IPS DF 6.9 (cell line): Measurements from ENCODE around the gene TTC39A.

Source experiments
- DNase-seq: peaks from one replicate; pipeline ENCODE4 v3.0.0-alpha.2; 2013; ENCODE audit warnings: low read depth, low spot score
- H3K27ac ChIP-seq: one replicate; pipeline ENCODE4 v1.5.1; 2013; ENCODE audit warnings: low read length, control low read depth
- H3K27me3 ChIP-seq: 2 replicates; pipeline ENCODE4 v1.6.1; 2013; ENCODE audit warnings: mild to moderate bottlenecking, low read length; ENCODE audit not compliant: control insufficient read depth, insufficient read depth
- H3K36me3 ChIP-seq: 2 replicates; pipeline ENCODE4 v1.6.1; 2013; ENCODE audit warnings: low read length; ENCODE audit not compliant: control insufficient read depth, insufficient read depth
- H3K4me1 ChIP-seq: 2 replicates; pipeline ENCODE4 v1.6.1; 2013; ENCODE audit warnings: low read length; ENCODE audit not compliant: control insufficient read depth, insufficient read depth
- H3K4me3 ChIP-seq: 2 replicates; pipeline ENCODE4 v1.5.1; 2013; ENCODE audit warnings: mild to moderate bottlenecking, low read length
- H3K9me3 ChIP-seq: 2 replicates; pipeline ENCODE4 v1.6.1; 2013; ENCODE audit warnings: low read length, inconsistent platforms; ENCODE audit not compliant: control insufficient read depth, insufficient read depth
- WGBS: extraction: QIAGEN DNeasy Blood & Tissue Kit; methylation state at CpG from one replicate; pipeline ENCODE4 v1.1.7; 2013; ENCODE audit warnings: mixed read lengths, missing lambda C conversion rate; ENCODE audit not compliant: insufficient read length, insufficient coverage; 5-methylcytosine and 5-hydroxymethylcytosine counted together

Gene TTC39A

GRCh38 chr1:51287966-51288365 lies 42.4 kb downstream of the TTC39A start:
- no peak for DNase-seq
- Histone ChIP-seq H3K27ac (no peak overlapping the region), H3K27me3 (no peaks in the 10 kb centered on the region), H3K4me3 (no peak overlapping the region), H3K9me3 (no peaks in the 10 kb centered on the region), H3K36me3 (no peaks in the 10 kb centered on the region), H3K4me1 (no peaks in the 10 kb centered on the region)
- WGBS, result no CpG with 5 or more reads among the region's 8 CpGs

DNA sequence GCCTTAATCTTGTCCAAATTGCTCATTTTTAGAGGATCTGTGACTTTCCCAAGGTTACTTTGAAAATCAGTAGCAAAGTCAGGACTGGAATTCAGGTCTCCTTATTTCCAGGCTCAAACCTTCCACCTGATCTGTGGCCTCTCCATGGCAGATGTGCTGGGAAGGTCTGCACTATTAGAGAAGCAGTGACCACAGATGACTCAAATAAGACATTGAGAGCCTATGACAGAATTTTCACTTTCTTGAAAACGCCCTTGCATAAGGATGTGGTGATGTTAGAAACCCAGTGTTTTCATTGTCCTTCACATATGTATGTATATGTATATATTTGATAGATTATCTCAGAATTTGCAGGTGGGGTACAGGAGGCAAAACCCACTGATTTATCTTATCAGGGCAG lies 45.3 kb downstream of the TTC39A start:
- WGBS, result no CpG with 5 or more reads among the region's 1 CpG
- Histone ChIP-seq H3K4me3 (no peak overlapping the region), H3K27me3 (no peaks in the 10 kb centered on the region), H3K9me3 (no peaks in the 10 kb centered on the region), H3K4me1 (no peaks in the 10 kb centered on the region), H3K27ac (no peak overlapping the region), H3K36me3 (no peaks in the 10 kb centered on the region)
- no peak for DNase-seq

DNA sequence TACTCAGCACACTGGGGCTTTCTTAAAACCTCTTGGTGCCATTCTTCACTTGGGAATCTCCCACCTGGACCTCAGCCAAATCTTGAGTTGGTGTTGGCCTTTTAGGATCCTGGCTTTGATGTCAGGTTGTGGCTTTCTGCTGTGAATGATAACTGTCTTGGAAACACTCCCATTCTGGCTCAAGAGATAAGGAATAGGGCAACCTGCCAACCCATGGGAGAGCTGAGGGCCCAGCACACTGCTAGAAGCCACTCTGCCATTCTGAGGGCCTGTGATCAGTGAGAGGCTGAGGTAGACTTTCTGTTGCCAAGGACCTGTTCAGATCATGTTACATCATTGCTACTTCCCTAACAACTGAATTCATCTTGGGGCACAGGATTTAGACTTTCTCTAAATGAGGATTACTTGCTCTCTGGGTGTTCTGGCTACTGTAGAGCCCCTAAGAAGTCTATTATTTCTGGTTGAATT lies 45.8 kb downstream of the TTC39A start:
- DNase-seq, result no peak
- Histone ChIP-seq H3K4me3 (no peak overlapping the region), H3K36me3 (no peaks in the 10 kb centered on the region), H3K27ac (no peak overlapping the region), H3K27me3 (no peaks in the 10 kb centered on the region), H3K4me1 (no peaks in the 10 kb centered on the region), H3K9me3 (no peaks in the 10 kb centered on the region)

DNA sequence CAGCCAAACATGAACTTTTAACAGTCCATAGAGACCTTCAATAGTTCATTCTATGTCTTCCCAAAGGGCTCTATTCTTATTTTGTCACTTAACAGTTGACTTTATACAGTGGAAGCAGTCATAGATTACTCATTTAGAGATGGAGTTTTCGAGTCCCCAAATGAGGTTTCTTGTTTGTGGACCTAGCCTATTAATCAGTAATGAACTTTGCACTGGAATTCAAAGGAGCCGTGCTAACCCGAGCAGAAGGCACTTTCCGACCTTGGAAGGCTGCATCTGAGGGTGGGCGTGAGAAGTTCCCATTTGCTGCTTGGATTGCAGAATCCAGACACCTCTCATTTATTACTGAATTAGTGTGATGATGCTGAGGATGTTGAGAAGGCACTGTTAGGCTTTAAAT lies 46.4 kb downstream of the TTC39A start:
- no peaks in the 10 kb centered on the region for H3K9me3 ChIP-seq
- H3K4me1 ChIP-seq, result no peaks in the 10 kb centered on the region
- DNase-seq, result no peak
- no peaks in the 10 kb centered on the region for H3K36me3 ChIP-seq
- no peak overlapping the region for H3K4me3 ChIP-seq
- H3K27ac ChIP-seq, result no peak overlapping the region
- no peaks in the 10 kb centered on the region for H3K27me3 ChIP-seq
- WGBS, result no CpG with 5 or more reads among the region's 5 CpGs

DNA sequence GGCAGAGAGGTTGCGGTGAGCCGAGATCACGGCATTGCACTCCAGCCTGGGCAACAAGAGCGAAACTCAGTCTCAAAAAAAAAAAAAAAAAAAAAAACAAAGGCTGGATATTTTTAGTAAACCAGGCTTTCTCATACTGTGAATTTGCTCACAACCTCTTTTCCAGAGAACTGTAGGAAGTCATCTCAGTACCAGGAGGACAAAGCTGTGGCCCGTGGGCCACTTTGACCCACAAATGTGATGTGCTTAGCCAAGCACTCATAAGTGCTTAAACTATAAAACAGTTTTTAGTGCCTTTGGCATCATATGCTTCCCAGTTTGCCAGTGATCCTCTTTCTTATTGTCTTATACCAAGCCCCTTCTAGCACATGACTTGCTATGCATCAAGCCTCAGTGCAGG lies 47.8 kb downstream of the TTC39A start:
- Histone ChIP-seq H3K27ac (no peak overlapping the region), H3K4me1 (no peaks in the 10 kb centered on the region), H3K36me3 (no peaks in the 10 kb centered on the region), H3K9me3 (no peaks in the 10 kb centered on the region), H3K27me3 (no peaks in the 10 kb centered on the region), H3K4me3 (no peak overlapping the region)
- WGBS, result no CpG with 5 or more reads among the region's 5 CpGs
- no peak for DNase-seq

DNA sequence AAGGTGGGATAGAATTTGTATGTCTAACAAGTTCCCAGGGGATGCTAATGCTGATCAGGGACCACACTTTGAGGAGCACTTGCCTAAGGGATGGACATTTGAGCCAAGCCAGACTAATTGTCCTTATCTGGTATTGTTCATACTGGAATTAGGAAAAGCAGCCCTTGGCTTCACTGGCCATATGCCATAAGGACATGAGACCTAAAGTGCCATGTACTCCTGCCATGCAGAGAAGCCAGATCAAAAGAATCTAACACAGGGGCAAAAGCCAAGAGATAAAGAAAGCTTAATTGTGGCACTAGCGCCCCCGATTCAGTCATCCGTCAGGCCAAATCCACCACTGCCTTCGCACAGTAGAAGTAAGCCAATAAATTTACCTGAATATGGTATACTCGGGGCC lies 48.6 kb downstream of the TTC39A start:
- DNase-seq, result no peak
- H3K4me1 ChIP-seq, result no peaks in the 10 kb centered on the region
- no peak overlapping the region for H3K27ac ChIP-seq
- no peaks in the 10 kb centered on the region for H3K9me3 ChIP-seq
- no peak overlapping the region for H3K4me3 ChIP-seq
- WGBS, result no CpG with 5 or more reads among the region's 5 CpGs
- H3K36me3 ChIP-seq, result no peaks in the 10 kb centered on the region
- no peaks in the 10 kb centered on the region for H3K27me3 ChIP-seq

DNA sequence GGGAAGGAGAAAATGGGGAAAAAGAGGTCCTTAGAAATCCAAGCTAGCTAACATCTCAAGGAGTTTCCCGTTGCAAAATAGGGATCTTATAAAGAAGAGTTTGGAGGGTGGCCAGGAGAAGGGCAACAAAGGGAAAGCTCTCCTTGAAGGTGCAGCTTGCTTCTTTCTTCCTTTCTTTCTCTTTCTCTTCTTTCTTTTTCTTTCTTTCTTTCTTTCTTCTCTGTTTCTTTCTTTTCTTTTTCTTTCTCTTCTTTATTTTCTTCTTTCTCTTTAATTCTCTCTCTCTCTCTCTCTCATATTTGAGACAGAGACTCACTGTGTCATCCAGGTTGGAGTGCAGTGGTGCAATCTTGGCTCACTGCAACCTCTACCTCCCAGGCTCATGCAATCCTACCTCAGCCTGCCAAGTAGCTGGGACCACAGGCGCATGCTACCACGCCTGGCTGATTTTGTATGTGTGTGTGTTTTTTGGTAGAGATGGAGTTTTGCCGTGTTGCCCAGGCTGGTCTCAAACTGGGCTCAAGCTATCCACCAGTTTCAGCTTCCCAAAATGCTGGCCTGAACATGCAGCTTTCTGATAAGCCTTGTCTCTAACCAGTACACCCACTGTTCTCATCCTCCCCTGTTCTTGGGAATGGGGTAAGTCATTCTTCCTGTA lies 49.9 kb downstream of the TTC39A start:
- Histone ChIP-seq H3K36me3 (no peaks in the 10 kb centered on the region), H3K4me1 (no peaks in the 10 kb centered on the region), H3K9me3 (no peaks in the 10 kb centered on the region), H3K27ac (no peak overlapping the region), H3K27me3 (no peaks in the 10 kb centered on the region), H3K4me3 (no peak overlapping the region)
- no CpG with 5 or more reads among the region's 4 CpGs for WGBS
- no peak for DNase-seq

DNA sequence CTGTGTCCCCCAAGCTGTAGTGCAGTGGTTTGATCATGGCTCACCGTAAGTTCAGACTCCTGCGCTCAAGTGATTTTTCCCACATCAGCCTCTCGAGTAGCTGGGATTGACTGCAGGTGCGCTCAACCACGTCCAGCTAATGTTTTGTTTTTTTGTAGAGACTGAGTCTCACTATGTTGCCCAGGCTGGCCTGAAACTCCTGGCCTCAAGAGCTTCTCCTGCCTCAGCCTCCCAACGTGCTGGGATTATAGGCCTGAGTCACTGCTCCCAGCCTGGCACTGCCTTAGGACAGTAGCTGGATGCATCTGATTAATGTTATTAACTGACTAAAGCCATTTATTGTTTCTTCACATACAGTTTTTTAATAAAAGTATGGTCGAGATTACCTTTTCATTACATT lies 54.1 kb downstream of the TTC39A start:
- WGBS, result no CpG with 5 or more reads among the region's 7 CpGs
- H3K27me3 ChIP-seq, result no peaks in the 10 kb centered on the region
- H3K36me3 ChIP-seq, result no peaks in the 10 kb centered on the region
- H3K4me1 ChIP-seq, result no peaks in the 10 kb centered on the region
- DNase-seq, result no peak
- no peak overlapping the region for H3K27ac ChIP-seq
- no peaks in the 10 kb centered on the region for H3K9me3 ChIP-seq
- H3K4me3 ChIP-seq, result no peak overlapping the region

GRCh38 chr1:51274676-51275075 lies 55.7 kb downstream of the TTC39A start:
- Histone ChIP-seq H3K4me3 (no peak overlapping the region), H3K27me3 (no peaks in the 10 kb centered on the region), H3K27ac (no peak overlapping the region), H3K4me1 (no peaks in the 10 kb centered on the region), H3K36me3 (no peaks in the 10 kb centered on the region; the same call in 1 of the 2 replicates), H3K9me3 (no peaks in the 10 kb centered on the region)
- no peak for DNase-seq
- no CpG with 5 or more reads among the region's 6 CpGs for WGBS

GRCh38 chr1:51272916-51273315 lies 57.4 kb downstream of the TTC39A start:
- Histone ChIP-seq H3K4me3 (no peak overlapping the region), H3K9me3 (no peaks in the 10 kb centered on the region), H3K4me1 (no peaks in the 10 kb centered on the region), H3K27me3 (no peaks in the 10 kb centered on the region), H3K27ac (no peak overlapping the region), H3K36me3 (no peaks in the 10 kb centered on the region; the same call in 1 of the 2 replicates)
- DNase-seq, result no peak

DNA sequence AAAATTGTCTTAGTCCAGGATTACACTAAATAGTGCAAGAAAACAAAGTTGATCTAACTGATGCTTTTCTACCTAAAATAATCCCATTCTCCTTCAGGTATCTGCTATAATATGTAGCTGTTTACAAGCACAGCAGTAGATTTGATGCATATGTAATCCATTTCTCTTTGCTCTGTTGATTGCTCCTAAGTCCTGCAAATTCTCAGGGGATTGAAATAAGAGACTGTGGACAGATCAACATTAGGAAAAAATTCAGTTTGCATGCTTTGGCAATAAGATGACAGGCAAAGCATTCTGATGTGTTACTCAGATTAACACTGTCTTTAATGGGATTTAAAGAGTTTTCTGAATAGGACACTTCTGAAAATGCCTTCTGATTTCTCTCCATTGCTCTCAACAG lies 59.6 kb downstream of the TTC39A start:
- no peaks in the 10 kb centered on the region for H3K4me1 ChIP-seq
- H3K27ac ChIP-seq, result no peak overlapping the region
- H3K4me3 ChIP-seq, result no peak overlapping the region

More for the DNA sequence above, 59.6 kb downstream of the TTC39A start:
- Histone ChIP-seq H3K9me3 (no peaks in the 10 kb centered on the region), H3K27me3 (no peaks in the 10 kb centered on the region), H3K36me3 (no peaks in the 10 kb centered on the region; the same call in 1 of the 2 replicates)
- no peak for DNase-seq
